Neural cell (in vitro differentiated cells): Measurements from ENCODE around the gene MARK3.

Experiments used
- CTCF ChIP-seq: fragments of 450-650 bp; IDR thresholded peaks from 2 replicates; pipeline ENCODE4 v1.5.1; 2014; ENCODE audit warnings: antibody characterized with exemption, mild to moderate bottlenecking, moderate library complexity; ENCODE audit not compliant: poor library complexity, severe bottlenecking
- POLR2AphosphoS5 ChIP-seq: IDR thresholded peaks from 2 replicates; pipeline ENCODE4 v1.6.1; 2012
- RAD21 ChIP-seq: fragments of 450-650 bp; conservative IDR thresholded peaks from 2 replicates; pipeline ENCODE4 v1.6.1; 2014; ENCODE audit warnings: antibody characterized with exemption, mild to moderate bottlenecking, moderate library complexity
- REST ChIP-seq: IDR thresholded peaks from 2 replicates; pipeline ENCODE4 v1.6.1; 2012; ENCODE audit warnings: borderline replicate concordance
- TAF1 ChIP-seq: IDR thresholded peaks from 2 replicates; pipeline ENCODE4 v1.6.1; 2012; ENCODE audit warnings: low read depth

- no peak for TF ChIP-seq CTCF
- TF ChIP-seq TAF1 = no peak
- TF ChIP-seq REST = no peak
- no peak for TF ChIP-seq POLR2AphosphoS5
- TF ChIP-seq RAD21 = no peak
Measured at GRCh38 chr14:103427485-103428443, 42.5 kb downstream of the MARK3 start.
